ENCODE data around the gene LDLRAD1. TPM values are rescaled to one million over a fixed set of nuclear protein-coding genes. Genes with fewer than 3 reads are reported as not detected.
"Not testable (repeated sequence)": the region's sequence is repeated elsewhere in the genome, so short reads cannot be mapped to it uniquely, and the experiment has no call there.

Gene LDLRAD1
- under 1 TPM in 2 of 4 donors, not detected in 2; 0.09 to 0.10 TPM for polyA plus RNA-seq (ENCODE audit: insufficient read length in 4 of 4)

DNA sequence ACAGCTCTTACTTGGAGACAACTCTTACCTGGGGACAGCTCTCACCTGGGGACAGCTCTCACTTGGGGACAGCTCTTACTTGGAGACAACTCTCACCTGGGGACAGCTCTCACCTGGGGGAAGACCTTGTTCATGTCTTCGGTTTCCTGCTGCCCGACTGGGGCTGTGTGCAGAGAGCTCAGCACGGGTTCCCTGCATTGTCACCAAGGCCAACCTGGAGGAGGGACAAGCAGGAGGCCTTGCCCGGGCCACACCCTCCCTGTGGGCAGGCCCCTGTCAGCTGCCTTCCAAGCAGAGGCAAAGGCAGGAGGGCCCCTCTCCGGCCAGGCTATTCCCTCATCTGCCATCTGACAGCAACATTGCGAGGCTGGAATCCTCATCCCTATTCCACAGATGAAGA is at the start of gene LDLRAD1:
Gene LDLRAD1, minus strand, starts transcription at position 208 of the 400 bp plus-strand sequence. Its CDS starts 74 bp downstream, at position 134.
- DNase-seq (ENCODE audit: low read depth in 4 of 4, low spot score in 3 of 4): no peak

- no peak for DNase-seq (ENCODE audit: low read depth in 4 of 4, low spot score in 3 of 4)
Measured at GRCh38 chr1:54064299-54064698, 46.3 kb upstream of the LDLRAD1 start.

GRCh38 chr1:54054438-54054749 is 36.4 kb upstream of the LDLRAD1 start:
- no peak for DNase-seq (ENCODE audit: low read depth in 4 of 4, low spot score in 3 of 4)

- DNase-seq (ENCODE audit: low read depth in 4 of 4, low spot score in 3 of 4): no peak
Measured at GRCh38 chr1:54053745-54054437, 35.9 kb upstream of the LDLRAD1 start.

DNA sequence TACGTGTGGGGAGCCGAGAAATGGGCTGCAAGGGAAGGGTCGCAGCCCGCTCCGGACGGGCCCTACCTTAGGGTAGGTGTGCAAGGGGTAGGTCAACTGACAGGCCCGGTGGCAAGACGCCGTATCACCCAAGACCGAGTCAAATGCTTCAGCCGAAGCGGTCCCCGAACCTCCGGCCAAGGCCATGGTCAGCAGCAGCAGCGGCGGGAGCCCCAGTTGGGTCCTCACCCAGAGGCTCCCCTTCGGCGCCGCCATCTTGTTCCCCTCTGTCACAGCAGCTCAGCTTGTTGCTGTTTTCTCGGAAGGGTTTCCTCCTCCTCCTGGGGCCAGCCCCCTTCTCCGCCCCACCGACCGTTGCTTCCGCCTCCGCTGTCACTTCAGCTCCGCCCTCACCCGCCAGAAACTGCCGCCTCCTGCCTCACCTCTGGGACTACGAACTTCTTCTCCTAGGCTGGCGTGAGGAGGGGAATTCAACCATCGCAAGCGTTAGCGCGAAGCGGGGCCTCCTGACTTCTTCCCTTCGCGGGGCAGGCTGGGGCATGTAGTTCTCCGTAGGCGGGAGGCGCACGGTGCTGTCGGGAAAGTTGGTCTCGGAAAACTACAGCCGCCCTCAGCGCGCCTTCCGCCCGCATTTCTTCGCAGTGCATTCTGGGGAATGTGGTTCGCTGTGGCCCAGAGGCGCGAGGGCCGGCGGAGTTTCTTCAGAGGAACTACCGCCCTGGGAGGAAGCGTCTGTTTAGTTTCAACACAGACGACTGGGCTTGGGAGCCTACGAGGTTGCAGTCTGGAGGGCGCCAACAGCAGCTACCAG is 35.2 kb upstream of the LDLRAD1 start, which contains the start of the genes TCEANC2 and TMEM59:
Gene TCEANC2, plus strand, starts transcription at position 675 of the 811 bp plus-strand sequence. CDS start 815 bp downstream, outside the sequence.
Gene TMEM59, minus strand, starts transcription at position 271 of the 811 bp plus-strand sequence. Its CDS starts 16 bp downstream, at position 255.
- DNase-seq (ENCODE audit: low read depth in 4 of 4, low spot score in 3 of 4): peak; percentile 97 to 98 (median 98)

GRCh38 chr1:54052431-54052933 is 34.5 kb upstream of the LDLRAD1 start:
- peak in 2 of 4 donors; percentile 29 to 48 for DNase-seq (ENCODE audit: low read depth in 4 of 4, low spot score in 3 of 4)

DNA sequence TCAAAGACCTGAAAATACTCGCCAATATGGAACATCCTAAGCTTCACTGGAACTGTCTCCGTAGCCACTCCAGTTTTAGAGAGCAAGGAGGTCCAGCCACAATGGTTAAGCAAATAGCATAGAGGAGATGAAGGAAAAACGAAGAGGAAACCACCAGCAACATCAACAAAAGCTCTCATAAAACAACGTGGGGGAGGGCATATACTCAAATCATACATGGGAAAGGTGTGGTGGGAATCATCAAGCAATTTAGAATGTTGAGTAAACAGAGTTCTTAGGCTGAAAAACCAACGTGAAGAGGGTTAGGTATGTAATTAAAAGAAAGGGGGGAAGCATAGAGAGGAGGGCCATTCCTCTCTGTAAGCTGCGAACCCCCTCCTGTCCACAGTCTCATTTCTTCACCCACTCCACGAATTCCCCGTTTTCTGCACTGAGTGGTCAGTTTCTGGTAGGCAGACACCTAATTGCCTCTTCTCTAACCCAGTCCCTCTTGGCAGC is 34.0 kb upstream of the LDLRAD1 start:
- DNase-seq (ENCODE audit: low read depth in 4 of 4, low spot score in 3 of 4): no peak

DNA sequence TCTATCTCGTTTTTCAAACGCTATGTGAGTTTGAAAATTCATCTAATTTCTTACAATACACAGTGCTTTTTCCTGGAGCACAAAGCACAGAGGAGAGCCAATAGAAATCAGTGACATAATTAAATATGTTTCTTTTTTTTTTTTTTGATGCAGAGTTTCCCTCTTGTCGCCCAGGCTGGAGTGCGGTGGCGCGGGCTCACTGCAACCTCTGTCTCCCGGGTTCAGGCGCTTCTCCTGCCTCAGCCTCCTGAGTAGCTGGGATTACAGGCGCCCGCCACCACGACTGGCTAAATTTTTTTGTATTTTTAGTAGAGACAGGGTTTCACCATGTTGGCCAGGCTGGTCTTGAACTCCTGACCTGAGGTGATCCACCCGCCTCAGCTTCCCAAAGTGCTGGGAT is 32.4 kb upstream of the LDLRAD1 start:
- DNase-seq (ENCODE audit: low read depth in 4 of 4, low spot score in 3 of 4): not testable (repeated sequence)

- no peak for DNase-seq (ENCODE audit: low read depth in 4 of 4, low spot score in 3 of 4)
Measured at GRCh38 chr1:54047384-54048305, 29.7 kb upstream of the LDLRAD1 start.

- no peak for DNase-seq (ENCODE audit: low read depth in 4 of 4, low spot score in 3 of 4)
Measured at GRCh38 chr1:54046671-54047383, 28.8 kb upstream of the LDLRAD1 start.

DNA sequence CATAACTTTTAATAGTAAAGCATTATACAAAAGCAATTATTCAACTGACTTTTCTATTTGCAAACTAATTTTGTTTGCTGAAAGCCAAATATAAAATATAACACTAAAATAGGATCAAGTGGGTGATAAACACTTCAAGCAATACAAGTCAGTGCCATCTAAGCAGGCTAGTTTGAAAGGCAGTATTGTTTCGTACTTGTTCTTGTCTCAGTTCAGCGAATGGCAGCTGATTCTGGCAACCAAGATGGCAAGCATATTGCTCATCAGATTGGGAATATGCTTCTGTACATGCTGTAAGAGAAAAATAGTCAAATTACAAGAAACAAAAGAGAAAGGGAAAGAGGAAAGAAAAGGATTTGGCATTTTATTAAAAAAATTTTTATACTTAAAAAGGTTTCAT is 27.5 kb upstream of the LDLRAD1 start:
- no peak for DNase-seq (ENCODE audit: low read depth in 4 of 4, low spot score in 3 of 4)

DNA sequence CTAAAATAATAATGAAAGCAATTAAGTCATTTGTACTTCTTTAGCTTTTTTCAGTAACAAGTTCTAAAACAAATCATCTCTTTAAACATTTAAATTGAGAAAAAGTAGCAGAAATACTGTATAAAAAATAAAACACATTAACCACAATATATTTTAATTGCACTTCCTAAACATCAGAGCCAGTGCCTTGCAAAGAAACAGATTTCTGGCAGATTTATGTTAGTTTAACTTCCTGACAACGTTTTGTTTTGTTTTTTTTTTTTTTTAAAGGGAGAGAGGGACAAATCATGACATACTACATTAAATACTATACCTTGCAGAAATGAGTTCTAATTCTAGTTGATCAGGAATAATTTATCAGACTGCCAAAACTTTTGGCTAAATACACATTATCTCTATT is 23.8 kb upstream of the LDLRAD1 start:
- DNase-seq (ENCODE audit: low read depth in 4 of 4, low spot score in 3 of 4): no peak

DNA sequence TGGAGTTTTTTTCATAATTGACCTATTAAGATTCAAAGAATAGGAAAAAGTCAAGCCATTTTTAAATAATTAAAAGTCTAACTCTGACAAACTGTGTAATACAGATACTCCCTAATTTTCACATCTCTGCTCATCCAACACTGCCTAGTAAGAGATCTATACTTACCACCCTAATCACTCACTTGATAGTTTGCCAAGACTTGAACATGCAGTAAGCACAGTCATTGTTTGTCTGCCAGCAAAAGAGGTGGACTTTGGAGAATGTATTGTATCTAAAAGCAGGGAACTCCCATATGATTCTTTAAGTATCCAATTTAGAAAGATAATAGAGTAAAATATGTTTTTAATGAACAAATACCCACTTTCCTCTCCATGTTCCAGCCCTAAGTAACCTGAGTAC is 19.5 kb upstream of the LDLRAD1 start:
- DNase-seq (ENCODE audit: low read depth in 4 of 4, low spot score in 3 of 4): no peak

DNA sequence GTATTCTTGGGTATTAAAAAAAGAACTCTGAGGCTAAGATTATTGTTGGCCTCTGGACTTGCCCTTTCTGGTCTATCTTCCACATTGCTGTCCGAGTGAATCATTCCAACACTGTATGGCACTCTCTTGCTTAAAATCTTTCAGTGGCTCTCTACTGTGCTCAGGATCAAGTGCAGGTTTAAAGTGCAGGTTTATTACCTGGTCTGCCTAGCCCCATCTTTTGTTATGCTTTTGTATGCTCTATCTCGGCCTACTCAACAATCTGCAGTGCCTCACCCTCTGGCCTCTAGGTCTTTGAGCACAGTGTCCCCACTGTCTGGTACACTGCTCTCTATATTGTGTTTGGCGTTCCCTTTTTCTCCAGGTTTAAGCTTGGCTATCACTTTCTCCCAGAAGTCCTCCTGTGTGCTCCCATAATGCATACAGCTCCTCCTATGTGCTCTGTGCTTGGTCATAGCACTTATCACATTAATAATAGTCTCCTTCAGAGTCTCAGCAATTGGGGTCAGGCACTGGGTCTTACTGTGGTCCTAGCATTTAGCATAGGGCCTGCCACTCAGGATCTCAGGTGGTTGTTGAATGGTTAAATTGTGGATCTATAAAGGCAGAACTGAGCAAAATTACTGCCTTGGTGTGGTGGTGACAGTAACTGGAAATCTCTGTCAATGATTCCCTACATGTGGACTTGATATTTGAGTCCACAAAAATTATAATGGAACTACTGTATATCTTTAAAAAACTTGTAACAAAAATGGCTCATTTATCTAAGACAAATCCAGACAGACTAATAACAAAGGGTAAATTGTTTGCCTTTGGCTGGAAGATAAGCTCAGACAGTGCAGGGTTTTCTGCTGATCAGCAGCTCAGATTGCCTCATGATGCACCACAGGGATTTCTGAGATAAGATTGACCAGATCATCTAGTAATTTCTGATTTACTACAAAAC is 10.6 kb upstream of the LDLRAD1 start:
- no peak for DNase-seq (ENCODE audit: low read depth in 4 of 4, low spot score in 3 of 4)

DNA sequence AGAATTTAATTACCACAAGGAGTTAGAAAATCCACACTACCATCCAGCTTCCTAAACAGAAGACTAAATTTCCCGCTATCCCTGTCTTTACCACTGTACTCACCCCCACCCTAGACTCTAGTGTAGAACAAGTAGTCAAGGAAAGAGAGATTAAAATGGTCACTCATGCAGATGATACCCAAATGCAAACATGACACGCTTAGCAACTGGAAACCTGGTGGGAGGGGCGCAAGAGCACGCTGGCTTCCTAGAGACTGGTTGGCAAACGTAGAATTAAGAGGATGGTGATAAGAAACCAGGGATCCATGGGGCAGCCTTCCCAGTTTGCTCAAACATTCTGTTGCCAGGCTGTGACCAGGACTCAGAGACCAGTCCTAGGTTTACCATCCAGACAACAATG is 9.9 kb upstream of the LDLRAD1 start:
- DNase-seq (ENCODE audit: low read depth in 4 of 4, low spot score in 3 of 4): no peak

DNA sequence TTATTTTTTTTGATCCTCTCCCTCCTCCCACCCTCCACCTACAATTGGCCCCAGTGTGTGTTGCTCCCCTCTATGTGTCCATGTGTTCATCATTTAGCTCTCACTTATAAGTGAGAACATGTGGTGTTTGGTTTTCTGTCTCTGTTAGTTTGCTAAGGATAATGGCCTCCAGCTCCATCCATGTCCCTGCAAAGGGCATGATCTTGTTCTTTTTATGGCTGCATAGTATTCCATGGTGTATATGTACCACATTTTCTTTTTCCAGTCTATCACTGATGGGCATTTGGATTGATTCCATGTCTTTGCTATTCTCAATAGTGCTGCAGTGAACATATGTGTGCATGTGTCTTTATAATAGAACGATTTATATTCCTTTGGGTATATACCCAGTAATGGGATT is 6.8 kb upstream of the LDLRAD1 start:
- DNase-seq (ENCODE audit: low read depth in 4 of 4, low spot score in 3 of 4): not testable (repeated sequence)

DNA sequence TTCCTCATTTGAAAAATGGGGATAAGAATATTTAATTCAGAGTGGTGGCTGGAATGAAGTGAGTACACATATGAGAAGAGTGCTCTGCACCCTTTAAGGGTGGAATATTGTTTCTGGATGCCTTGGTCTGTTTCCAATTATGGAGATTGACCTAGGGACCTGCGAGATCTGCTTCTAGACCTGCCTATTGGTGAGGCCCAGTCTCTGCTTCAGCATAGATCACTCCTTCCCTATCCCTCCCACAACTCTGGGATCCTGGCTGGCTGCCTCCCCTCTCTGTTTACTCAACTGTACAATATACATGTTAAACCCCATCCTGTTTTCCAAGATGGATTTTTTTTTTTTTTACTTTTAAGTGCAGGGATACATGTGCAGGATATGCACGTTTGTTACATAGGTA is 6.4 kb upstream of the LDLRAD1 start:
- DNase-seq (ENCODE audit: low read depth in 4 of 4, low spot score in 3 of 4): no peak

- DNase-seq (ENCODE audit: low read depth in 4 of 4, low spot score in 3 of 4): not testable (repeated sequence)
Measured at GRCh38 chr1:54019562-54020176, 1.7 kb upstream of the LDLRAD1 start.

Data from left renal pelvis (tissue), 4 donors.